Osteocyte (in vitro differentiated cells): ENCODE measurements around the gene CDH20. TPM values are rescaled to one million over a fixed set of nuclear protein-coding genes. Genes with fewer than 3 reads are reported as not detected.
A peak's percentile ranks its signal among the peaks of the same experiment; 100 is the strongest.

Source experiments
- DNase-seq: peaks from one replicate; pipeline ENCODE4 v3.0.0; 2021; ENCODE audit warnings: mixed read lengths; ENCODE audit not compliant: unreplicated experiment; ENCODE audit errors: extremely low spot score
- H3K27ac Mint-ChIP-seq: one replicate; pipeline ENCODE4 v1.8.0; 2021; ENCODE audit warnings: mild to moderate bottlenecking, mixed read lengths; ENCODE audit not compliant: unreplicated experiment
- H3K27me3 Mint-ChIP-seq: one replicate; pipeline ENCODE4 v1.8.0; 2021; ENCODE audit warnings: mixed read lengths; ENCODE audit not compliant: unreplicated experiment
- H3K36me3 Mint-ChIP-seq: one replicate; pipeline ENCODE4 v1.8.0; 2021; ENCODE audit warnings: mixed read lengths; ENCODE audit not compliant: unreplicated experiment
- H3K4me1 Mint-ChIP-seq: one replicate; pipeline ENCODE4 v1.8.0; 2021; ENCODE audit warnings: mixed read lengths; ENCODE audit not compliant: unreplicated experiment
- H3K4me3 Mint-ChIP-seq: one replicate; pipeline ENCODE4 v1.8.0; 2021; ENCODE audit warnings: mild to moderate bottlenecking, moderate library complexity, mixed read lengths; ENCODE audit not compliant: unreplicated experiment
- H3K9me3 Mint-ChIP-seq: one replicate; pipeline ENCODE4 v1.8.0; 2021; ENCODE audit warnings: mixed read lengths; ENCODE audit not compliant: unreplicated experiment
- total RNA-seq: library from RNA; stranded (reverse); gene quantifications from 2 replicates; pipeline ENCODE4 v1.2.1, GENCODE V29; 2021
- TF ChIP-seq, protein P1 (sequence below): fragments of 200-600 bp; sonication (generic); IDR thresholded peaks from 2 replicates; pipeline ENCODE4 v1.5.0; 2021; ENCODE audit warnings: antibody characterized with exemption, mild to moderate bottlenecking, moderate library complexity

Gene CDH20
- total RNA-seq, 1 donor from 2014 or later = not detected

DNA sequence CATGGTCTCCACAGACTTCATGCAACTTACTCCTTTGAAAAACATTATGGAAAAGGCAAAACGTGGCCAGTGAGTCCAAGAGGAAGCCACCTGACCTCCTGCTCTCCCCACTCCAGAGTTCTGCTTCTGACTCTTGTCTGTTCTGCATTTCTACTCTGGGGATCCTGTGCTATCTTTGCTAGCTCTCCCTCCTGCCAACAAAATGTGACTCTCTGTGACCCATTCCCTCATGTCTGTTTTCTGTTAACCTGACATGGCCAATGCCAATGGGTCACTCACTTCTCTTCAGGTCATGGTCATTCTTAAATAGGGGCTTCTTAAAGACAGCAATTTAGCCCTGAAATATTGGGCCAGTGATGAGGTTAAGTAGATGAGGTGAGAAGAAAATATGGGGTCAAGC lies 210.3 kb downstream of the CDH20 start:
- Mint-ChIP-seq H3K27me3 (no peaks in the 10 kb centered on the region), H3K36me3 (no peaks in the 10 kb centered on the region), H3K4me3 (no peak overlapping the region), H3K27ac (no peak overlapping the region), H3K9me3 (no peaks in the 10 kb centered on the region), H3K4me1 (peaks cover 14% of the 10 kb centered on the region)
- DNase-seq = no peak
- TF ChIP-seq, protein P1, sequence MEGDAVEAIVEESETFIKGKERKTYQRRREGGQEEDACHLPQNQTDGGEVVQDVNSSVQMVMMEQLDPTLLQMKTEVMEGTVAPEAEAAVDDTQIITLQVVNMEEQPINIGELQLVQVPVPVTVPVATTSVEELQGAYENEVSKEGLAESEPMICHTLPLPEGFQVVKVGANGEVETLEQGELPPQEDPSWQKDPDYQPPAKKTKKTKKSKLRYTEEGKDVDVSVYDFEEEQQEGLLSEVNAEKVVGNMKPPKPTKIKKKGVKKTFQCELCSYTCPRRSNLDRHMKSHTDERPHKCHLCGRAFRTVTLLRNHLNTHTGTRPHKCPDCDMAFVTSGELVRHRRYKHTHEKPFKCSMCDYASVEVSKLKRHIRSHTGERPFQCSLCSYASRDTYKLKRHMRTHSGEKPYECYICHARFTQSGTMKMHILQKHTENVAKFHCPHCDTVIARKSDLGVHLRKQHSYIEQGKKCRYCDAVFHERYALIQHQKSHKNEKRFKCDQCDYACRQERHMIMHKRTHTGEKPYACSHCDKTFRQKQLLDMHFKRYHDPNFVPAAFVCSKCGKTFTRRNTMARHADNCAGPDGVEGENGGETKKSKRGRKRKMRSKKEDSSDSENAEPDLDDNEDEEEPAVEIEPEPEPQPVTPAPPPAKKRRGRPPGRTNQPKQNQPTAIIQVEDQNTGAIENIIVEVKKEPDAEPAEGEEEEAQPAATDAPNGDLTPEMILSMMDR = no peak

DNA sequence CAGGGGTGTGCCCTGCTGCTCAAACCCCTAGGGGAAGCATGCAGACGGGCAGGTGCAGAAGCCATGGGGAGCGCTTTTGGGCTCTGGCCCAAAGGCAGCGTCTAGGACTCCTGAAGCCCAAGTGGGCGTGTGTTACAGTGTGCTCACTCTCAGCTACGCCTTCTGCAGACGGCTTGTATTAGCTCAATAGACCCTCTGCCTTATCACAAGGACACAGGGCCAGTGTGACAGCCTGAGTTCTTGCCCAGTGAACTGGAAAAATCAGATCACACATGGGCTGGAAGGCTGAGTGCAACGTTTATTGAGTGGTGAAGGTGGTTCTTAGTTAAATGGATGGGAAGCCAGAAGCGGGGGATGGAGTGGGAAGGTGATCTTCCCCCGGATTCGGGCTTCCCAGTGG lies 210.9 kb downstream of the CDH20 start:
- H3K27ac Mint-ChIP-seq = no peak overlapping the region
- no peaks in the 10 kb centered on the region for H3K9me3 Mint-ChIP-seq
- TF ChIP-seq, protein P1 = no peak
- no peak overlapping the region for H3K4me3 Mint-ChIP-seq
- H3K36me3 Mint-ChIP-seq = no peaks in the 10 kb centered on the region
- no peak for DNase-seq
- H3K27me3 Mint-ChIP-seq = no peaks in the 10 kb centered on the region
- H3K4me1 Mint-ChIP-seq = peaks cover 17% of the 10 kb centered on the region

DNA sequence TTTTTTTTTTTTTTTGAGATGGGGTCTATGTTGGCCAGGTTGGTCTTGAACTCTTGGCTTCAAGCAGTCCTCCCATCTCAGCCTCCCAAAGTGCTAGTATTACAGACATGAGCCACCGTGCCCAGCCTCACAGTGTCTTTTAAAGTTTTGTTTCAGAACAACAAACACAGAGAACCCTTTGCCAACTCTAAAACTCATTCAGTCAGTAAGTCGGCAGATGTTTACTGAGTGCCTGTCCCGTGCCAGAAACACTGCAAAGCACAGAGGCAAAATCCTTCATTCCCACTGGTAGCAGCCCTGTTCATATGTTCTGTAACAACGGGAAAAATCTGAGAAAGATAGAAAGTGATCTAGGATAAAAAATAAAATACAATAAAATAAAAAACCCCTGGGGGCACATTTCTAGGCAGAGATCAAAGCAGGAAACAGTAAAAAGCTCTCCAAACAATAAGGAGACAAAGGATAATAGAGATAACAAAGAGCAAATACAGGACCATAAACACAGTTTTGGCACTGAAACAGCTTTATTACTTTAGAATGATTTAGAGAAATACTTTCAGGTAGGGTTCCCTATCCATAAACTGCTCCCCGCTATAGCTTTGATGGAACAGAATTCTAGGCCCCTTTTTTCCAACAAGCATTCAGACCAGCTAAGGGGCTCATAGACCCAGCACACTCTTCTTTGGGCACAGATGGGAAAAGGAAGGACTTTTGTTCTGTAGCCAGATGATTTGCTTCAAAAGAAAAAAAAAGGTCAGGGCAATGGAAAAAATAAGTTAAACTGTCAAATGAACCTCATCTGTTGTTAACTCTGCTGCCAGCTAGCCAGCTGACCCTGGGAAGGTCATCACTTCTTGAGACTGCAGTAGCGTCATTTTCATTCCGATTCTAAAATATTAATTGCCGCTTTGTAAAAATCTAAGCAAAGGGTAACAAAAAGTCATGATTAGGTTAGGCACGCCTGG lies 212.3 kb downstream of the CDH20 start:
- Mint-ChIP-seq H3K4me3 (no peak overlapping the region), H3K27ac (peak overlapping the region; percentile 18), H3K4me1 (peaks cover 26% of the 10 kb centered on the region), H3K27me3 (no peaks in the 10 kb centered on the region), H3K36me3 (no peaks in the 10 kb centered on the region), H3K9me3 (no peaks in the 10 kb centered on the region)
- DNase-seq = no peak
- TF ChIP-seq, protein P1 = no peak

GRCh38 chr18:61546590-61546989 lies 213.4 kb downstream of the CDH20 start:
- peak overlapping the region; percentile 31 for H3K27ac Mint-ChIP-seq
- no peak for DNase-seq
- TF ChIP-seq, protein P1 = no peak
- no peaks in the 10 kb centered on the region for H3K27me3 Mint-ChIP-seq
- no peak overlapping the region for H3K4me3 Mint-ChIP-seq
- no peaks in the 10 kb centered on the region for H3K36me3 Mint-ChIP-seq
- H3K9me3 Mint-ChIP-seq = no peaks in the 10 kb centered on the region
- peaks cover 26% of the 10 kb centered on the region for H3K4me1 Mint-ChIP-seq

DNA sequence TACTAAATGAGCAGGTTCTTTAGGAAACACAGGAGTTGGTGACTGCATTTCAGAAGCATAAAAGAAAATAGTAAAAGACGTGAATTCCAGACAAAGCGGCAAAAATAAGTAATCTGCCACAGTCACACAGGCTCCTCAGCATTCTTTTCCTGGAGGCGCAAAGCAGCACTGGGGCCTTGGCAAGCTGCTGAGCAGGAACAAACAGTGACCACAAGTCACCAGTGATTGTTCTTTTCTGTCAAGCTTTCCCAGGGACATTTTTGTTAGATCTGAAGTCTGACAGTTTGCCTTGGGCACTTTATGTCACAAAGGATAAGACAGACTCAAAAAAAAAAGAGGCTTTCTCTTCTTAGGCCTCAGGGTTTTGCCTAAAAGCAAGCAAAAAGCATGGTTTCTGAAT lies 216.2 kb downstream of the CDH20 start:
- no peak overlapping the region for H3K4me3 Mint-ChIP-seq
- no peaks in the 10 kb centered on the region for H3K27me3 Mint-ChIP-seq
- no peaks in the 10 kb centered on the region for H3K36me3 Mint-ChIP-seq
- peaks cover 31% of the 10 kb centered on the region for H3K4me1 Mint-ChIP-seq
- TF ChIP-seq, protein P1 = no peak
- no peaks in the 10 kb centered on the region for H3K9me3 Mint-ChIP-seq
- no peak for DNase-seq
- no peak overlapping the region for H3K27ac Mint-ChIP-seq
